Activated CD8-positive, alpha-beta memory T cell treated with anti-CD3 and anti-CD28 coated beads for 4 hours (primary cell): ENCODE data around the gene EFNB2.

ENCODE experiments used
- DNase-seq, 2 donors: peaks; one replicate each; pipeline ENCODE4 v3.0.0-alpha.2; 2020; ENCODE audit warnings: low read depth in 2 of 2

Gene EFNB2

DNA sequence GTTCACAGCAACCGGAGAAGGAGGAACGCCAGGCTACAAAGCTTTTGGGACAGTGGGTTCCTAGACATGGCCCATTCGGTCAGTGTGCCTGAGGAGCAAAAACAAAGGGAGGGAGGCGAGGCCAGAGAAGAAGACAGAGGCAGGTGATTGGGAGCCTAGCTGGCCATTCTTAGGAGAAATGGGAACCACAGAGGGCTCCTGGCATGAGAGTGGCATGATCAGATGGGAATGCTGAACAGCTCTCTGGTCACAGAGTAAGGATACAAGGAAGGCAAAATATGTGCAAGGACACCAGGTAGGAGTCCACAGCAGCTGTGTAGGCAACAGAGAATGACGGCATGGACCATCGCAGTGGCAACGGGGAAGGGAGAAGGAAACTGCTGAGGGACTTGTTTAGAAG, 82.4 kb downstream of the EFNB2 start:
- no peak for DNase-seq

DNA sequence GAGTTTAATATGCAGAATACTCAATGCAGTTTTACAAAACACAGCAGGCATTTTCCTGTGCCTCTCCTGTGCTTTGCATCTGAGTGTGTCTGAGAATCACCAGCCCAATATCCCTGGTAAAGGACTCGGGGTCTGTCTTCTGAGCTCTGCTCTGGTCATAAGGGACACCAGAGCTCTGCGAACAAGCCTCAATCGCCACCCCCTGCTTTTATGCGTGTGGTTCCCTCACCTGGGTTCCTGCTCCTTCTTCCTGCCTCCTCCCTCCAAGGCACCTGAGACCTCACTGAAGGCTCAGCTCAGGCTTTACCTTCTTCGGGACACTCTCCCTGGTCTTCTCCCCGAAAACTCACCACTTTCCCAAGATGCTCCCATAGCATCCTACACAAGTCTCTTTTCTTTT, 84.5 kb downstream of the EFNB2 start:
- no peak for DNase-seq

DNA sequence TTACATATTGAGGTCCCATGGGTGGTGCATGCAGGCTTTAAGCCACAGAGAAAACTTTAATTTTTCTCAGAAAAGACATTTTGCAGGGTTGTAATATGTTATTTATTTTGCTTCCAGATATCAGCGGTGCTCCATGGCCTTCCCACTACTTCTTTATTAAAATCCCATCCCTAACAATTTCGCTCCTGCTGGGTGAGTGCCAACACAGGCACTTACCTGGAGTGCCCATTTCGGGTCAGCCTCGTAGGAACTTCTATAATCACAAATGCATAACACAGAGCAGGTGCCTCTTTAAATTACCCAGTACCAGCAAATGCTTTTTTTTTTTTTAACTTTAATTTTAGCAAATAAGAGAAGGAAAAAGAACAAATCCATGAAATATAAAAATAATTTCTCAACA, 86.4 kb downstream of the EFNB2 start:
- no peak for DNase-seq

DNA sequence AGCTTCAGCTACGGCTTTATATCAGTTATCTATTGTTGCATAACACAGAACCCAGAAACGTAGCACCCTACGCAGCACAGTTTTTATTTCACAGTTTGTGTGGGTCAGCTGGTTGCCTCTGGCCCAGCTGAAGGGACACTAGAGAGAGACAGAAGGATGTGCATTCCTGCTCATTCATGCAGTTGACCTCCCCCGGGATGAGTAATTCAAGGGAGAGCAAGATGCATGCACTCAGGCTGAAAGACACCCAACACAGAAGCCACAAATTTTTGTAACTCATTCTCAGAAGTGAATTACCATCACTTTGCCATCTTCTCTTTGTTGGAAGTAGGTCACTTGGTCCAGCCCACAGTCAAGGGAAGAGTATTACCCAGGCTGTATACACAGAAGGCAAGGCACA, 89.5 kb downstream of the EFNB2 start:
- no peak for DNase-seq

DNA sequence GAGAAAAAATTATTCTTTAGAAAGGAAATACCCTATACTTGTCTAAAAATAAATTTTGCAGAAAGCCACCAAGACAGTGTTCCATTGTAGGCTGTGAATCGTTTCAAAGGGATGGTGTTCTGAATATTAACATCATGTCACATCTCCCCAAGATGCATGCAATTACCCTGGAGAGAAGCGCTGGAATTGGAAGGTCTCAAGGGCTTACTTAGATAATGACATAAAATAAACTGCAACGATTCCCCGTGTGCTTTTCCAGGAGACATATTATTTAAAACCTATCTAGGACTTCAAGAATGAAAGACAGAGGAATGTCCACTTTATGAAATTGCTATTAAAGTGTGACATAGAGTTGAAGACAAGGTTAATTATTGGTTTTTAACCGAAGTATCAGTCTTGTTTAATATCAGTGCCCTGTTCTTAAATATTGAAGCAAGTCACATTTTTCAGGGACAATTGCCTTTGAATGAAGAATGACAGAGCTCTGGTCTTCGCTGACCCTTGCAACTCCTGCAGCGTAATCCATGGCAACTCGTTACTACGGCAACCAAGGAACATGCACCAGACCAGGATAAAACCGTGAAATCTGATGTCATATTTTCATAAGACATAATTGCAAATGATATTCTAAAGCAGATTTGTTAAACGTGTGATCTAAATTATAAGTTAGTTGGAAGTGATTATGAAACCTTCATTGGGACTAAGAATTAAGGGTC, 91.7 kb downstream of the EFNB2 start:
- DNase-seq: no peak

DNA sequence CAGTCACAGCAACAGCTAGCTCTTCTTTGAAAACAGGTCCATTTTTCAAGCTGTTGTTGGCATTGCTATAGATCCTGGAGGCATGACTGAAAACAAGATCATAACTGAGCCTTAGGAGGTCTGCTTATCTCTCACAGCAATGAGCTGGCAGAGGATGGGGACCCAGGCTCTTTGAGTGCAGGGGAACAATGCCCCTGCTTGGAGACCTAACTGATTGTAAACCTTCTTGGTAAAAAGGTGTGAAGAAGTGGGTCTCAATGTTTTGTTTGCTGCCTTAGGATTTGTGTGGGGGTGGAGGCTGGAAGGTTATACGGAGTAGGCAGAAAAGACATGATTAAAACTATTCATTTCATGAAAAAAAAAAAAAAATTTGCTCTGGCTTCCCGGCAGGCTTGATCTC, 94.6 kb downstream of the EFNB2 start:
- no peak for DNase-seq
